GM12878 (cell line): ENCODE measurements around the gene TRMT1. TPM values are rescaled to one million over a fixed set of nuclear protein-coding genes. Genes with fewer than 3 reads are reported as not detected.

Experiments
- ATAC-seq: fragments of 200-7000 bp; cut with Tn5 transposase; 3 replicates; pipeline ENCODE4 v1.9.1; 2020; ENCODE audit warnings: mild to moderate bottlenecking, moderate library complexity
- BruUV-seq: library from RNA; stranded (reverse); fragments of 400-500 nt; replicated peaks from 2 replicates; lab custom pipeline; 2021; lab: Mats Ljungman, UMichigan
- CTCF ChIA-PET: fragments of 300-600 bp; sonication (Branson Sonifier 250); formaldehyde crosslinking; extraction: SDS; loops from one replicate; lab custom pipeline; 2021; ENCODE audit warnings: inconsistent platforms; lab: Yijun Ruan, JAX
- POLR2A ChIA-PET: fragments of 350-600 bp; formaldehyde crosslinking; extraction: SDS; loops from one replicate; lab custom pipeline; 2021; ENCODE audit warnings: inconsistent platforms; lab: Charles Lee
- RAD21 ChIA-PET: fragments of 300-600 bp; sonication (Branson Sonifier 250); formaldehyde crosslinking; loops from one replicate; lab custom pipeline; 2023; ENCODE audit warnings: antibody characterized with exemption; ENCODE audit not compliant: unreplicated experiment; lab: Charles Lee
- SMC1A ChIA-PET: fragments of 300-600 bp; sonication (Branson Sonifier 250); formaldehyde crosslinking; loops from one replicate; lab custom pipeline; 2023; ENCODE audit not compliant: unreplicated experiment, uncharacterized antibody; lab: Charles Lee
- DNase-seq: peaks from one replicate; pipeline ENCODE4 v3.0.0-alpha.2; 2011; ENCODE audit warnings: low read depth, low spot score
- FAIRE-seq: peaks from 3 replicates; lab custom pipeline; 2011; peaks lifted over from hg19 to GRCh38; lab: Jason Lieb, UNC
- H2AFZ ChIP-seq: 2 replicates; pipeline ENCODE4 v1.6.0; 2011; ENCODE audit warnings: low read depth, low read length, control low read depth; ENCODE audit not compliant: control insufficient read depth
- H3K27ac ChIP-seq: 2 replicates; pipeline ENCODE4 v1.5.1; 2011; ENCODE audit warnings: control low read depth; ENCODE audit not compliant: control insufficient read depth, insufficient read depth
- H3K27me3 ChIP-seq, 2 experiments: replicated peaks in 1 of 2; 2 replicates each; pipeline versions ENCODE4 v1.6.0 to v1.6.1; 2011; ENCODE audit warnings: low read length in 1 of 2; ENCODE audit not compliant: control insufficient read depth in 2 of 2, insufficient read depth in 2 of 2
- H3K36me3 ChIP-seq, 2 experiments: 2 replicates each; pipeline ENCODE4 v1.5.1; 2011; ENCODE audit warnings: low read length in 1 of 2; ENCODE audit not compliant: control insufficient read depth in 2 of 2, insufficient read depth in 2 of 2
- H3K4me1 ChIP-seq: 2 replicates; pipeline ENCODE4 v1.6.1; 2011; ENCODE audit warnings: mild to moderate bottlenecking, low read length, moderate library complexity, mixed read lengths; ENCODE audit not compliant: control insufficient read depth, insufficient read depth
- H3K4me2 ChIP-seq: 2 replicates; pipeline ENCODE4 v1.6.0; 2011; ENCODE audit warnings: control low read depth; ENCODE audit not compliant: control insufficient read depth, insufficient read depth
- H3K4me3 ChIP-seq: fragments of 200-600 bp; sonication (generic); 2 replicates; pipeline ENCODE4 v1.5.1; 2016
- H3K79me2 ChIP-seq: 2 replicates; pipeline ENCODE4 v1.6.0; 2011; ENCODE audit warnings: low read length; ENCODE audit not compliant: control insufficient read depth, insufficient read depth
- H3K9ac ChIP-seq: 2 replicates; pipeline ENCODE4 v1.8.0; 2011; ENCODE audit warnings: low read length, control low read depth, mixed read lengths; ENCODE audit not compliant: control insufficient read depth, insufficient read depth
- H3K9me3 ChIP-seq: replicated peaks from 3 replicates; pipeline ENCODE4 v1.5.1; 2011; ENCODE audit warnings: mild to moderate bottlenecking, low read length; ENCODE audit not compliant: control insufficient read depth, insufficient read depth
- H4K20me1 ChIP-seq: 2 replicates; pipeline ENCODE4 v1.6.0; 2011; ENCODE audit not compliant: control insufficient read depth, insufficient read depth
- CBX3 ChIP-seq: fragments of 200-600 bp; sonication (generic); IDR thresholded peaks from 2 replicates; pipeline ENCODE4 v1.6.1; 2016; ENCODE audit warnings: low read depth, borderline replicate concordance
- CBX5 ChIP-seq: sonication (generic); IDR thresholded peaks from 2 replicates; pipeline ENCODE4 v1.6.1; 2016; ENCODE audit warnings: low read depth, moderate library complexity, mild to moderate bottlenecking, inconsistent platforms
- DPF2 ChIP-seq: fragments of 450-650 bp; IDR thresholded peaks from 2 replicates; pipeline ENCODE4 v1.6.1; 2017; ENCODE audit warnings: mild to moderate bottlenecking
- LARP7 ChIP-seq: fragments of 450-650 bp; IDR thresholded peaks from 2 replicates; pipeline ENCODE4 v1.6.1; 2017; ENCODE audit warnings: mild to moderate bottlenecking
- NFIC ChIP-seq: IDR thresholded peaks from 2 replicates; pipeline ENCODE4 v1.6.1; 2012; ENCODE audit warnings: low read depth, mild to moderate bottlenecking, inconsistent platforms, low read length, moderate library complexity
- NR2C1 ChIP-seq: fragments of 450-650 bp; IDR thresholded peaks from 2 replicates; pipeline ENCODE4 v1.6.1; 2017; ENCODE audit warnings: antibody characterized with exemption, mild to moderate bottlenecking, moderate library complexity
- POLR2AphosphoS2 ChIP-seq: IDR thresholded peaks from 2 replicates; pipeline ENCODE4 v1.6.1; 2011; ENCODE audit warnings: low read depth, mild to moderate bottlenecking, low read length, improper control_type of control experiment, moderate library complexity
- RELA ChIP-seq: fragments of 450-650 bp; IDR thresholded peaks from 2 replicates; pipeline ENCODE4 v1.8.0; 2014; ENCODE audit warnings: borderline replicate concordance; ENCODE audit not compliant: partially characterized antibody
- SUPT20H ChIP-seq: IDR thresholded peaks from 2 replicates; pipeline ENCODE4 v1.6.1; 2011; ENCODE audit warnings: low read depth, mild to moderate bottlenecking, low read length, moderate library complexity, borderline replicate concordance; ENCODE audit not compliant: control insufficient read depth
- TARDBP ChIP-seq: IDR thresholded peaks from 2 replicates; pipeline ENCODE4 v1.6.1; 2016; ENCODE audit warnings: borderline replicate concordance
- YY1 ChIP-seq: IDR thresholded peaks from 2 replicates; pipeline ENCODE4 v1.6.1; 2011; ENCODE audit warnings: low read depth, mild to moderate bottlenecking, low read length
- WGBS: methylation state at CpG from one replicate; pipeline ENCODE4 v1.1.6; 2016; ENCODE audit warnings: low lambda C conversion rate; ENCODE audit not compliant: insufficient replicate concordance, insufficient coverage; ENCODE audit errors: missing lambda C conversion rate; 5-methylcytosine and 5-hydroxymethylcytosine counted together
- in situ Hi-C: fragments of 300-500 bp; cut with MboI; formaldehyde crosslinking; loops from 9 replicates; pipeline ENCODE4 v1.14.3; 2018; ENCODE audit warnings: mixed read lengths
- intact Hi-C: fragments of 100-400 bp; cut with micrococcal nuclease; formaldehyde crosslinking; loops from one replicate; pipeline ENCODE4 v1.14.2; 2022; ENCODE audit not compliant: unreplicated experiment
- polyA plus RNA-seq, 11 experiments: library from polyadenylated mRNA; depleted of rRNA in 4 of 11; unstranded in 6 of 11; stranded (reverse) in 5 of 11; fragments of >200 nt; fragmentation: Nextera tagmentation in 4 of 11; fragmentation: Illumina TruSeq in 1 of 11; extraction: Ambion mirVana in 4 of 11; extraction: Trizol in 1 of 11; gene quantifications; 1 replicate in 1 of 11; 2 replicates in 10 of 11; pipeline versions ENCODE4 v1.2.1 to v1.2.3, GENCODE V29; 2011 to 2016; ENCODE audit warnings: inconsistent platforms in 2 of 11, missing spikeins in 2 of 11, low read depth in 1 of 11
- total RNA-seq, 4 experiments: library from RNA; depleted of rRNA in 3 of 4; stranded (reverse); fragments of >200 nt in 3 of 4; fragmentation: Illumina TruSeq in 1 of 4; extraction: Trizol in 1 of 4; gene quantifications; 2 replicates each; pipeline versions ENCODE4 v1.2.1 to v1.2.3, GENCODE V29; 2013 to 2021
- TF ChIP-seq, protein P1 (sequence below): fragments of 450-650 bp; IDR thresholded peaks from 2 replicates; pipeline ENCODE4 v1.6.1; 2017; ENCODE audit warnings: mild to moderate bottlenecking, moderate library complexity
- TF ChIP-seq, protein P2 (sequence below): fragments of 450-650 bp; IDR thresholded peaks from 2 replicates; pipeline ENCODE4 v1.6.1; 2016; ENCODE audit warnings: mild to moderate bottlenecking, moderate library complexity, borderline replicate concordance
- TF ChIP-seq, protein P3 (sequence below): fragments of 450-650 bp; formaldehyde crosslinking; IDR thresholded peaks from 2 replicates; pipeline ENCODE4 v1.5.0; 2022; ENCODE audit warnings: mild to moderate bottlenecking, missing genetic modification characterization

TRMT1 gene
- total and polyA plus RNA-seq, 10 of the 15 experiments (the other 5 are each of a cell fraction or from before 2014, with no cell fraction given): 3.4 to 68.8 (median 34.8) TPM

DNA sequence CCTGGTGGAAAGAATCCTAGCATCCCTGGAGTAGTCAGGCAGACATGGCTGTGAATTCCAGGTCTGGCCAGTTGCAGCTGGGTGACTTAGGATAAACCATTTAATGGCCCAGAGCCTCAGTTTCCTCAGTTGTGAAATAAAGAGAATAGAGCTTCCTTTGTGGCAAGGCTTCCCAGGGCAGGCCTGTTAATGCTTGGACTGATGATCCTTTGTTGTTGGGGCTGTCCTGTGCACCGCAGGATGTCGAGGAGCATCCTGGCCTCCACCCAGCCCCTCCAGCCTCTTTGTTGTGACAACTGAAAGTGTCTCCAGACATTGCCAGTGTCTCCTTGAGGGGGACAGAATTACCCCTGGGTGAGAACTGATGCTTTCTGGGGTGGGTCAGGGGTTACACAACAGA, 30.2 kb downstream of the TRMT1 start:
- intact Hi-C loops (no loop called here), in situ Hi-C loops (no loop called here)
- POLR2A ChIA-PET: no interaction called here
- RAD21 ChIA-PET: no interaction called here
- Histone ChIP-seq H3K4me1 (no peaks in the 10 kb centered on the region), H3K4me2 (no peak overlapping the region), H3K9ac (no peak overlapping the region), H3K4me3 (no peak overlapping the region), H3K9me3 (no peaks in the 10 kb centered on the region), H3K79me2 (no peaks in the 10 kb centered on the region), H2AFZ (no peak overlapping the region), H3K27me3 (no peaks in the 10 kb centered on the region; a peak in 2 of 4 replicates), H4K20me1 (no peaks in the 10 kb centered on the region), H3K27ac (no peak overlapping the region), H3K36me3 (no peaks in the 10 kb centered on the region)
- DNase-seq: no peak
- FAIRE-seq: no peak
- SMC1A ChIA-PET: interaction anchor here (1.4 kb wide), 1 partner anchor 109 kb away, joined by 5 read pairs; no protein-coding TSS in a partner anchor
- 50% methylated on average over 2 of the region's 2 CpGs for WGBS
- ATAC-seq: no peak
- BruUV-seq: no TSS peak
- CTCF ChIA-PET: interaction anchor here (0.7 to 3.1 kb wide), 3 partner anchors 27 to 121 kb away, joined by 4 to 19 read pairs (median 9); no protein-coding TSS in a partner anchor
- TF ChIP-seq POLR2AphosphoS2 (no peak), CBX5 (no peak), NR2C1 (no peak), YY1 (no peak), TARDBP (no peak), NFIC (no peak), DPF2 (no peak), SUPT20H (no peak), RELA (no peak), LARP7 (no peak), CBX3 (no peak)
- TF ChIP-seq, protein P1, sequence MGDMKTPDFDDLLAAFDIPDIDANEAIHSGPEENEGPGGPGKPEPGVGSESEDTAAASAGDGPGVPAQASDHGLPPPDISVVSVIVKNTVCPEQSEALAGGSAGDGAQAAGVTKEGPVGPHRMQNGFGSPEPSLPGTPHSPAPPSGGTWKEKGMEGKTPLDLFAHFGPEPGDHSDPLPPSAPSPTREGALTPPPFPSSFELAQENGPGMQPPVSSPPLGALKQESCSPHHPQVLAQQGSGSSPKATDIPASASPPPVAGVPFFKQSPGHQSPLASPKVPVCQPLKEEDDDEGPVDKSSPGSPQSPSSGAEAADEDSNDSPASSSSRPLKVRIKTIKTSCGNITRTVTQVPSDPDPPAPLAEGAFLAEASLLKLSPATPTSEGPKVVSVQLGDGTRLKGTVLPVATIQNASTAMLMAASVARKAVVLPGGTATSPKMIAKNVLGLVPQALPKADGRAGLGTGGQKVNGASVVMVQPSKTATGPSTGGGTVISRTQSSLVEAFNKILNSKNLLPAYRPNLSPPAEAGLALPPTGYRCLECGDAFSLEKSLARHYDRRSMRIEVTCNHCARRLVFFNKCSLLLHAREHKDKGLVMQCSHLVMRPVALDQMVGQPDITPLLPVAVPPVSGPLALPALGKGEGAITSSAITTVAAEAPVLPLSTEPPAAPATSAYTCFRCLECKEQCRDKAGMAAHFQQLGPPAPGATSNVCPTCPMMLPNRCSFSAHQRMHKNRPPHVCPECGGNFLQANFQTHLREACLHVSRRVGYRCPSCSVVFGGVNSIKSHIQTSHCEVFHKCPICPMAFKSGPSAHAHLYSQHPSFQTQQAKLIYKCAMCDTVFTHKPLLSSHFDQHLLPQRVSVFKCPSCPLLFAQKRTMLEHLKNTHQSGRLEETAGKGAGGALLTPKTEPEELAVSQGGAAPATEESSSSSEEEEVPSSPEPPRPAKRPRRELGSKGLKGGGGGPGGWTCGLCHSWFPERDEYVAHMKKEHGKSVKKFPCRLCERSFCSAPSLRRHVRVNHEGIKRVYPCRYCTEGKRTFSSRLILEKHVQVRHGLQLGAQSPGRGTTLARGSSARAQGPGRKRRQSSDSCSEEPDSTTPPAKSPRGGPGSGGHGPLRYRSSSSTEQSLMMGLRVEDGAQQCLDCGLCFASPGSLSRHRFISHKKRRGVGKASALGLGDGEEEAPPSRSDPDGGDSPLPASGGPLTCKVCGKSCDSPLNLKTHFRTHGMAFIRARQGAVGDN: no peak
- TF ChIP-seq, protein P2, sequence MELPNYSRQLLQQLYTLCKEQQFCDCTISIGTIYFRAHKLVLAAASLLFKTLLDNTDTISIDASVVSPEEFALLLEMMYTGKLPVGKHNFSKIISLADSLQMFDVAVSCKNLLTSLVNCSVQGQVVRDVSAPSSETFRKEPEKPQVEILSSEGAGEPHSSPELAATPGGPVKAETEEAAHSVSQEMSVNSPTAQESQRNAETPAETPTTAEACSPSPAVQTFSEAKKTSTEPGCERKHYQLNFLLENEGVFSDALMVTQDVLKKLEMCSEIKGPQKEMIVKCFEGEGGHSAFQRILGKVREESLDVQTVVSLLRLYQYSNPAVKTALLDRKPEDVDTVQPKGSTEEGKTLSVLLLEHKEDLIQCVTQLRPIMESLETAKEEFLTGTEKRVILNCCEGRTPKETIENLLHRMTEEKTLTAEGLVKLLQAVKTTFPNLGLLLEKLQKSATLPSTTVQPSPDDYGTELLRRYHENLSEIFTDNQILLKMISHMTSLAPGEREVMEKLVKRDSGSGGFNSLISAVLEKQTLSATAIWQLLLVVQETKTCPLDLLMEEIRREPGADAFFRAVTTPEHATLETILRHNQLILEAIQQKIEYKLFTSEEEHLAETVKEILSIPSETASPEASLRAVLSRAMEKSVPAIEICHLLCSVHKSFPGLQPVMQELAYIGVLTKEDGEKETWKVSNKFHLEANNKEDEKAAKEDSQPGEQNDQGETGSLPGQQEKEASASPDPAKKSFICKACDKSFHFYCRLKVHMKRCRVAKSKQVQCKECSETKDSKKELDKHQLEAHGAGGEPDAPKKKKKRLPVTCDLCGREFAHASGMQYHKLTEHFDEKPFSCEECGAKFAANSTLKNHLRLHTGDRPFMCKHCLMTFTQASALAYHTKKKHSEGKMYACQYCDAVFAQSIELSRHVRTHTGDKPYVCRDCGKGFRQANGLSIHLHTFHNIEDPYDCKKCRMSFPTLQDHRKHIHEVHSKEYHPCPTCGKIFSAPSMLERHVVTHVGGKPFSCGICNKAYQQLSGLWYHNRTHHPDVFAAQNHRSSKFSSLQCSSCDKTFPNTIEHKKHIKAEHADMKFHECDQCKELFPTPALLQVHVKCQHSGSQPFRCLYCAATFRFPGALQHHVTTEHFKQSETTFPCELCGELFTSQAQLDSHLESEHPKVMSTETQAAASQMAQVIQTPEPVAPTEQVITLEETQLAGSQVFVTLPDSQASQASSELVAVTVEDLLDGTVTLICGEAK: no peak
- TF ChIP-seq, protein P3, sequence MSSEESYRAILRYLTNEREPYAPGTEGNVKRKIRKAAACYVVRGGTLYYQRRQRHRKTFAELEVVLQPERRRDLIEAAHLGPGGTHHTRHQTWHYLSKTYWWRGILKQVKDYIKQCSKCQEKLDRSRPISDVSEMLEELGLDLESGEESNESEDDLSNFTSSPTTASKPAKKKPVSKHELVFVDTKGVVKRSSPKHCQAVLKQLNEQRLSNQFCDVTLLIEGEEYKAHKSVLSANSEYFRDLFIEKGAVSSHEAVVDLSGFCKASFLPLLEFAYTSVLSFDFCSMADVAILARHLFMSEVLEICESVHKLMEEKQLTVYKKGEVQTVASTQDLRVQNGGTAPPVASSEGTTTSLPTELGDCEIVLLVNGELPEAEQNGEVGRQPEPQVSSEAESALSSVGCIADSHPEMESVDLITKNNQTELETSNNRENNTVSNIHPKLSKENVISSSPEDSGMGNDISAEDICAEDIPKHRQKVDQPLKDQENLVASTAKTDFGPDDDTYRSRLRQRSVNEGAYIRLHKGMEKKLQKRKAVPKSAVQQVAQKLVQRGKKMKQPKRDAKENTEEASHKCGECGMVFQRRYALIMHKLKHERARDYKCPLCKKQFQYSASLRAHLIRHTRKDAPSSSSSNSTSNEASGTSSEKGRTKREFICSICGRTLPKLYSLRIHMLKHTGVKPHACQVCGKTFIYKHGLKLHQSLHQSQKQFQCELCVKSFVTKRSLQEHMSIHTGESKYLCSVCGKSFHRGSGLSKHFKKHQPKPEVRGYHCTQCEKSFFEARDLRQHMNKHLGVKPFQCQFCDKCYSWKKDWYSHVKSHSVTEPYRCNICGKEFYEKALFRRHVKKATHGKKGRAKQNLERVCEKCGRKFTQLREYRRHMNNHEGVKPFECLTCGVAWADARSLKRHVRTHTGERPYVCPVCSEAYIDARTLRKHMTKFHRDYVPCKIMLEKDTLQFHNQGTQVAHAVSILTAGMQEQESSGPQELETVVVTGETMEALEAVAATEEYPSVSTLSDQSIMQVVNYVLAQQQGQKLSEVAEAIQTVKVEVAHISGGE (CRISPR knock-in tag): no peak
